K562 (cell line): ENCODE results near the gene NUP205. TPM values are rescaled to one million over a fixed set of nuclear protein-coding genes. Genes with fewer than 3 reads are reported as not detected.

Experiments used
- BRD4 ChIP-seq: fragments of 200-600 bp; sonication (generic); IDR thresholded peaks from 2 replicates; pipeline ENCODE4 v1.6.1; 2017; ENCODE audit warnings: inconsistent platforms
- CC2D1A ChIP-seq: fragments of 450-650 bp; IDR thresholded peaks from 2 replicates; pipeline ENCODE4 v1.6.1; 2017; ENCODE audit warnings: mild to moderate bottlenecking
- CEBPG ChIP-seq, 3 experiments: fragments of 200-800 bp in 1 of 3; sonication (Bioruptor generic) in 1 of 3; sonication (generic) in 1 of 3; formaldehyde crosslinking in 1 of 3; IDR thresholded peaks in 2 of 3; conservative IDR thresholded peaks in 1 of 3; 2 replicates each; pipeline versions ENCODE4 v1.6.1 to v1.8.0; 2016 to 2022; ENCODE audit warnings: missing compliant biosample characterization in 2 of 3, missing genetic modification characterization in 2 of 3, mild to moderate bottlenecking in 1 of 3, missing genetic modification reagents in 1 of 3
- CHD1 ChIP-seq: fragments of 200-600 bp; sonication (generic); IDR thresholded peaks from one replicate; pipeline ENCODE4 v1.6.1; 2012; ENCODE audit warnings: mild to moderate bottlenecking, moderate library complexity, low read length, inconsistent platforms
- DMBX1 ChIP-seq: fragments of 250-450 bp; sonication (Bioruptor Pico); IDR thresholded peaks from 2 replicates; pipeline ENCODE4 v1.8.0; 2022; ENCODE audit warnings: inconsistent platforms, mild to moderate bottlenecking, moderate library complexity, borderline replicate concordance
- ESRRA ChIP-seq: fragments of 450-650 bp; IDR thresholded peaks from 2 replicates; pipeline ENCODE4 v1.6.1; 2014; ENCODE audit warnings: low read depth, mild to moderate bottlenecking, moderate library complexity, borderline replicate concordance
- FOXK2 ChIP-seq, 2 experiments: fragments of 450-650 bp; IDR thresholded peaks in 1 of 2; conservative IDR thresholded peaks in 1 of 2; 2 replicates each; pipeline ENCODE4 v1.6.1; 2016; ENCODE audit warnings: low read depth in 2 of 2, mild to moderate bottlenecking in 1 of 2
- GATAD2B ChIP-seq: fragments of 450-650 bp; IDR thresholded peaks from 2 replicates; pipeline ENCODE4 v1.6.1; 2017; ENCODE audit warnings: mild to moderate bottlenecking, borderline replicate concordance
- HNRNPUL1 ChIP-seq: fragments of 200-400 bp; formaldehyde crosslinking; IDR thresholded peaks from 2 replicates; pipeline ENCODE4 v1.6.1; 2017; ENCODE audit warnings: low read length
- MBD2 ChIP-seq: sonication (generic); IDR thresholded peaks from 2 replicates; pipeline ENCODE4 v1.6.1; 2016; ENCODE audit warnings: low read depth, borderline replicate concordance
- PHB2 ChIP-seq: fragments of 450-650 bp; IDR thresholded peaks from 2 replicates; pipeline ENCODE4 v1.6.1; 2017; ENCODE audit warnings: low read depth
- SMARCA5 ChIP-seq: fragments of 450-650 bp; IDR thresholded peaks from 2 replicates; pipeline ENCODE4 v1.6.1; 2016
- ZNF644 ChIP-seq: fragments of 200-800 bp; sonication (Bioruptor generic); IDR thresholded peaks from 2 replicates; pipeline ENCODE4 v1.6.1; 2016; ENCODE audit warnings: low read depth, missing genetic modification characterization, missing compliant biosample characterization
- ZNF77 ChIP-seq: fragments of 250-450 bp; sonication (Bioruptor Pico); IDR thresholded peaks from 2 replicates; pipeline ENCODE4 v1.5.0; 2020
- ZNF778 ChIP-seq: fragments of 450-650 bp; formaldehyde crosslinking; IDR thresholded peaks from 2 replicates; pipeline ENCODE4 v1.4.0; 2020; ENCODE audit warnings: mild to moderate bottlenecking, moderate library complexity
- polyA plus RNA-seq, 8 experiments: library from polyadenylated mRNA; depleted of rRNA in 4 of 8; stranded (reverse) in 5 of 8; unstranded in 3 of 8; fragments of >200 nt; fragmentation: Nextera tagmentation in 2 of 8; fragmentation: Illumina TruSeq in 1 of 8; extraction: Ambion mirVana in 2 of 8; extraction: Trizol in 1 of 8; gene quantifications; 2 replicates each; pipeline versions ENCODE4 v1.2.1 to v1.2.3, GENCODE V29; 2011 to 2014; ENCODE audit warnings: inconsistent platforms in 1 of 8, missing spikeins in 1 of 8
- total RNA-seq, 7 experiments: library from RNA; depleted of rRNA in 6 of 7; stranded (reverse); fragments of >200 nt in 6 of 7; fragmentation: Illumina TruSeq in 2 of 7; extraction: Trizol in 2 of 7; gene quantifications; 2 replicates each; pipeline versions ENCODE4 v1.2.1 to v1.2.3, GENCODE V29; 2011 to 2021; ENCODE audit warnings: low replicate concordance in 1 of 7
- TF ChIP-seq, protein P1 (sequence below), 2 experiments: fragments of 450-650 bp; conservative IDR thresholded peaks; 2 replicates each; pipeline ENCODE4 v1.6.1; 2017; ENCODE audit warnings: mild to moderate bottlenecking in 2 of 2, moderate library complexity in 2 of 2
- TF ChIP-seq, protein P2 (sequence below), 2 experiments: fragments of 450-650 bp; IDR thresholded peaks; 2 replicates each; pipeline ENCODE4 v1.6.1; 2016
- TF ChIP-seq, protein P3 (sequence below): sonication (generic); formaldehyde crosslinking; IDR thresholded peaks from 2 replicates; pipeline ENCODE4 v1.8.0; 2022; ENCODE audit warnings: mild to moderate bottlenecking, missing genetic modification reagents
- TF ChIP-seq, protein P4 (sequence below): fragments of 450-650 bp; formaldehyde crosslinking; IDR thresholded peaks from 2 replicates; pipeline ENCODE4 v1.4.0; 2022; ENCODE audit warnings: mild to moderate bottlenecking, moderate library complexity

The NUP205 gene
- total and polyA plus RNA-seq, 9 of the 15 experiments (the other 6 are each of a cell fraction or from before 2014, with no cell fraction given), result 101 to 282 (median 193) TPM

DNA sequence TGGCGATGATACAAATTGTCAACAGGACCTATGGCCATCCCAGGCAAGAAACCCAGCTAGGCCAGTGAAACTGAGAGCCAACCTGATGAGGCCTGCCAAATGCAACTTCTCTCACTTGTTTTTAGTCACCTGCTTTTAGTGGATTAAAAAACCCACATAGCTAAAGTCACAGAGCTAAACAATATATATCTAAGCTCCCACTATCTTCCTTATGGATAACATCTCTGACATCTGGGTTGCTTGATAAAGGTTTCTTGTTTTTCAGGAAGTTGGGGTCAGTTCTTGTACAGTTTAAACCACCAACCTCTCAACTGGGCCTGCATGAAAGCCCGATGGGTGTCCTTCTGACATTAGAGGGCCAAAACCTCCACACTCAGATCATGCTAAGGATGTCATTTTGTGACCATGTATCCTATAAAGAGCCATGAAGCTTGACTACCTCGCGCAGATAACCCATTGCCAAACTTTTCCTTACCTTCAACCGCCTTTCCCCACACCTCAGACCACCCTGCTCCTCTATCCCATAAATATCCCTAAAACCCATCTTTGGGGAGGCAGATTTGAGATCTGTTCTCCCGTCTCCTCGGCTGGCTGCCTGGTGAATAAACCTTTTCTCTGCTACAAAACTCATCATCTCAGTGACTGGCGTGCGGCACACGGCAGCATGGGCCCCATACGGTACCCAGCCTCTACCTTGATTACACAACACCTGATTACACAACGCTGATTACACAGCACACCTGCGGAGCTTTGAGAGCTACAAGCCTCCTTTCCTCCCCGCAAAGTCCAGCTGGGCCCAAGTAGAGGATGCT lies 103.8 kb downstream of the NUP205 start (continued):
- TF ChIP-seq CEBPG (CRISPR knock-in tag; IDR thresholded peaks at IDR 0.05), result peak; percentile 82
- peak; percentile 86 to 94 for TF ChIP-seq CEBPG (tag; conservative IDR thresholded peaks at IDR 0.05 in 1 of 2, IDR thresholded peaks at IDR 0.05 in 1 of 2)
- peak; percentile 61; the same call in 1 of the 2 replicates for TF ChIP-seq ESRRA
- 0 out of 2 replicates have a peak, but pooled peaks have one; percentile 2 for TF ChIP-seq BRD4
- no peak for TF ChIP-seq ZNF77 (CRISPR knock-in tag)
- no peak for TF ChIP-seq HNRNPUL1
- 0 out of 2 replicates have a peak, but pooled peaks have one; percentile 45 for TF ChIP-seq DMBX1 (CRISPR knock-in tag)
- peak; percentile 26; the same call in 1 of the 2 replicates for TF ChIP-seq SMARCA5
- TF ChIP-seq, protein P1, sequence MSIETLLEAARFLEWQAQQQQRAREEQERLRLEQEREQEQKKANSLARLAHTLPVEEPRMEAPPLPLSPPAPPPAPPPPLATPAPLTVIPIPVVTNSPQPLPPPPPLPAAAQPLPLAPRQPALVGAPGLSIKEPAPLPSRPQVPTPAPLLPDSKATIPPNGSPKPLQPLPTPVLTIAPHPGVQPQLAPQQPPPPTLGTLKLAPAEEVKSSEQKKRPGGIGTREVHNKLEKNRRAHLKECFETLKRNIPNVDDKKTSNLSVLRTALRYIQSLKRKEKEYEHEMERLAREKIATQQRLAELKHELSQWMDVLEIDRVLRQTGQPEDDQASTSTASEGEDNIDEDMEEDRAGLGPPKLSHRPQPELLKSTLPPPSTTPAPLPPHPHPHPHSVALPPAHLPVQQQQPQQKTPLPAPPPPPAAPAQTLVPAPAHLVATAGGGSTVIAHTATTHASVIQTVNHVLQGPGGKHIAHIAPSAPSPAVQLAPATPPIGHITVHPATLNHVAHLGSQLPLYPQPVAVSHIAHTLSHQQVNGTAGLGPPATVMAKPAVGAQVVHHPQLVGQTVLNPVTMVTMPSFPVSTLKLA (conservative IDR thresholded peaks at IDR 0.05), result no peak; a peak in 1 of 4 replicates
- peak; percentile 64 for TF ChIP-seq CHD1
- TF ChIP-seq, protein P2, sequence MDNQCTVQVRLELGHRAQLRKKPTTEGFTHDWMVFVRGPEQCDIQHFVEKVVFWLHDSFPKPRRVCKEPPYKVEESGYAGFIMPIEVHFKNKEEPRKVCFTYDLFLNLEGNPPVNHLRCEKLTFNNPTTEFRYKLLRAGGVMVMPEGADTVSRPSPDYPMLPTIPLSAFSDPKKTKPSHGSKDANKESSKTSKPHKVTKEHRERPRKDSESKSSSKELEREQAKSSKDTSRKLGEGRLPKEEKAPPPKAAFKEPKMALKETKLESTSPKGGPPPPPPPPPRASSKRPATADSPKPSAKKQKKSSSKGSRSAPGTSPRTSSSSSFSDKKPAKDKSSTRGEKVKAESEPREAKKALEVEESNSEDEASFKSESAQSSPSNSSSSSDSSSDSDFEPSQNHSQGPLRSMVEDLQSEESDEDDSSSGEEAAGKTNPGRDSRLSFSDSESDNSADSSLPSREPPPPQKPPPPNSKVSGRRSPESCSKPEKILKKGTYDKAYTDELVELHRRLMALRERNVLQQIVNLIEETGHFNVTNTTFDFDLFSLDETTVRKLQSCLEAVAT (IDR thresholded peaks at IDR 0.05), result peak in 1 of 2 experiments; percentile 94; a peak in 3 of 4 replicates
- no peak for TF ChIP-seq ZNF778 (CRISPR knock-in tag)
- peak; percentile 41; the same call in 1 of the 2 replicates for TF ChIP-seq CC2D1A
- TF ChIP-seq, protein P3, sequence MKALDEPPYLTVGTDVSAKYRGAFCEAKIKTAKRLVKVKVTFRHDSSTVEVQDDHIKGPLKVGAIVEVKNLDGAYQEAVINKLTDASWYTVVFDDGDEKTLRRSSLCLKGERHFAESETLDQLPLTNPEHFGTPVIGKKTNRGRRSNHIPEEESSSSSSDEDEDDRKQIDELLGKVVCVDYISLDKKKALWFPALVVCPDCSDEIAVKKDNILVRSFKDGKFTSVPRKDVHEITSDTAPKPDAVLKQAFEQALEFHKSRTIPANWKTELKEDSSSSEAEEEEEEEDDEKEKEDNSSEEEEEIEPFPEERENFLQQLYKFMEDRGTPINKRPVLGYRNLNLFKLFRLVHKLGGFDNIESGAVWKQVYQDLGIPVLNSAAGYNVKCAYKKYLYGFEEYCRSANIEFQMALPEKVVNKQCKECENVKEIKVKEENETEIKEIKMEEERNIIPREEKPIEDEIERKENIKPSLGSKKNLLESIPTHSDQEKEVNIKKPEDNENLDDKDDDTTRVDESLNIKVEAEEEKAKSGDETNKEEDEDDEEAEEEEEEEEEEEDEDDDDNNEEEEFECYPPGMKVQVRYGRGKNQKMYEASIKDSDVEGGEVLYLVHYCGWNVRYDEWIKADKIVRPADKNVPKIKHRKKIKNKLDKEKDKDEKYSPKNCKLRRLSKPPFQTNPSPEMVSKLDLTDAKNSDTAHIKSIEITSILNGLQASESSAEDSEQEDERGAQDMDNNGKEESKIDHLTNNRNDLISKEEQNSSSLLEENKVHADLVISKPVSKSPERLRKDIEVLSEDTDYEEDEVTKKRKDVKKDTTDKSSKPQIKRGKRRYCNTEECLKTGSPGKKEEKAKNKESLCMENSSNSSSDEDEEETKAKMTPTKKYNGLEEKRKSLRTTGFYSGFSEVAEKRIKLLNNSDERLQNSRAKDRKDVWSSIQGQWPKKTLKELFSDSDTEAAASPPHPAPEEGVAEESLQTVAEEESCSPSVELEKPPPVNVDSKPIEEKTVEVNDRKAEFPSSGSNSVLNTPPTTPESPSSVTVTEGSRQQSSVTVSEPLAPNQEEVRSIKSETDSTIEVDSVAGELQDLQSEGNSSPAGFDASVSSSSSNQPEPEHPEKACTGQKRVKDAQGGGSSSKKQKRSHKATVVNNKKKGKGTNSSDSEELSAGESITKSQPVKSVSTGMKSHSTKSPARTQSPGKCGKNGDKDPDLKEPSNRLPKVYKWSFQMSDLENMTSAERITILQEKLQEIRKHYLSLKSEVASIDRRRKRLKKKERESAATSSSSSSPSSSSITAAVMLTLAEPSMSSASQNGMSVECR (CRISPR knock-in tag), result no peak
- TF ChIP-seq PHB2, result no peak
- peak; percentile 83; the same call in 1 of the 2 replicates for TF ChIP-seq ZNF644
- no peak for TF ChIP-seq MBD2
- TF ChIP-seq, protein P4, sequence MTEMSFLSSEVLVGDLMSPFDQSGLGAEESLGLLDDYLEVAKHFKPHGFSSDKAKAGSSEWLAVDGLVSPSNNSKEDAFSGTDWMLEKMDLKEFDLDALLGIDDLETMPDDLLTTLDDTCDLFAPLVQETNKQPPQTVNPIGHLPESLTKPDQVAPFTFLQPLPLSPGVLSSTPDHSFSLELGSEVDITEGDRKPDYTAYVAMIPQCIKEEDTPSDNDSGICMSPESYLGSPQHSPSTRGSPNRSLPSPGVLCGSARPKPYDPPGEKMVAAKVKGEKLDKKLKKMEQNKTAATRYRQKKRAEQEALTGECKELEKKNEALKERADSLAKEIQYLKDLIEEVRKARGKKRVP (CRISPR knock-in tag), result peak; percentile 27
- TF ChIP-seq GATAD2B, result peak; percentile 78
- 0 out of 4 replicates have a peak, but pooled peaks of 1 of the 2 experiments have one; percentile 20 for TF ChIP-seq FOXK2 (conservative IDR thresholded peaks at IDR 0.05 in 1 of 2, IDR thresholded peaks at IDR 0.05 in 1 of 2; ENCODE audit: low read depth in 2 of 2)
